Esophagus muscularis mucosa (tissue), 4 donors: Measurements from ENCODE around the gene CARD9. TPM values are rescaled to one million over a fixed set of nuclear protein-coding genes. Genes with fewer than 3 reads are reported as not detected.

Source experiments
- DNase-seq: peaks from one replicate; pipeline ENCODE4 v3.0.0-alpha.2; 2017; ENCODE audit errors: extremely low spot score
- H3K27ac ChIP-seq, 4 donors: fragments of 200-600 bp; sonication (generic); replicated peaks in 1 of 4; 1 replicate in 3 of 4; 2 replicates in 1 of 4; pipeline ENCODE4 v1.5.1; 2016 to 2019; ENCODE audit warnings: mild to moderate bottlenecking in 1 of 4
- H3K27me3 ChIP-seq, 4 donors: fragments of 200-600 bp; sonication (generic); one replicate each; pipeline versions ENCODE4 v1.5.1 to v1.6.0; 2016 to 2019
- H3K36me3 ChIP-seq, 4 donors: fragments of 200-600 bp; sonication (generic); one replicate each; pipeline ENCODE4 v1.5.1; 2016 to 2019
- H3K4me1 ChIP-seq, 4 donors: fragments of 200-600 bp; sonication (generic); one replicate each; pipeline ENCODE4 v1.5.1; 2016 to 2019
- H3K4me3 ChIP-seq, 4 donors: fragments of 200-600 bp; sonication (generic); 1 replicate in 2 of 4; 2 replicates in 2 of 4; pipeline ENCODE4 v1.5.1; 2016 to 2019; ENCODE audit warnings: mild to moderate bottlenecking in 4 of 4, moderate library complexity in 1 of 4
- H3K9me3 ChIP-seq, 4 donors: fragments of 200-600 bp; sonication (generic); 1 replicate in 3 of 4; 2 replicates in 1 of 4; pipeline ENCODE4 v1.5.1; 2016 to 2019
- EP300 ChIP-seq: sonication (generic); formaldehyde crosslinking; IDR thresholded peaks from one replicate; pipeline ENCODE4 v1.6.1; 2017; ENCODE audit warnings: antibody characterized with exemption
- POLR2A ChIP-seq: fragments of 450-650 bp; IDR thresholded peaks from one replicate; pipeline ENCODE4 v1.6.1; 2017; ENCODE audit warnings: antibody characterized with exemption, moderate library complexity, mild to moderate bottlenecking, low read depth
- POLR2AphosphoS5 ChIP-seq, 2 donors: sonication (generic); formaldehyde crosslinking; IDR thresholded peaks; one replicate each; pipeline ENCODE4 v1.6.1; 2017; ENCODE audit warnings: antibody characterized with exemption in 2 of 2
- WGBS: methylation state at CpG from one replicate; pipeline ENCODE4 v1.1.5; 2018; 5-methylcytosine and 5-hydroxymethylcytosine counted together
- intact Hi-C: fragments of 100-400 bp; cut with DNase I; formaldehyde crosslinking; loops from one replicate; pipeline ENCODE4 v1.15.1; 2023
- total RNA-seq, 4 donors: library from RNA; depleted of rRNA; stranded (reverse); fragments of >200 nt; gene quantifications; one replicate each; pipeline versions ENCODE4 v1.1.0 to v1.2.1, GENCODE V29; 2016
- TF ChIP-seq, protein P1 (sequence below), 3 experiments: fragments of 200-600 bp in 2 of 3; fragments of 450-650 bp in 1 of 3; sonication (generic) in 2 of 3; IDR thresholded peaks; one replicate each; pipeline ENCODE4 v1.5.1; 2017 to 2019; ENCODE audit warnings: antibody characterized with exemption in 3 of 3, mild to moderate bottlenecking in 2 of 3, moderate library complexity in 1 of 3

CARD9 gene
- total RNA-seq, 4 donors from 2014 or later: 1.2 to 4.2 (median 1.9) TPM

DNA sequence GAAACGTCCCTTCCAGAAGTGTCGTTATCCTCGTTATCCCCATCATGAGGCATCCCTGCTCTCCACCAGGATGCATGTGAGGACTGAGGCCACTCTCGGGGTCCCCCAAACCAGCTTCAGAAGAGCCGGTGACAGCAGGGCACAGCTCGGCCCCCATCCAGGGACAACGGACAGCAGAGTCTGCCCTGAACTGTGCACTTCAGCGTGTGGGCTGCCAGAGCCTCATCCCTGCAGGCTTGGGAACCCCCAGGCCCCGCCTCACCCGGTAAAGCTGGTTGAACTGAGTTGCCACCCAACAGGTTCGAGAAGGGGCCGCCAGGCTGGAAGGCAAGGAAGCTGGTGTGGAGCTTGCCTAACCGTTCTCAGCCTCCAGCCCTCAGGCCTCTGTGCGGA is 710 bp upstream of the CARD9 start:
- H3K4me1 ChIP-seq: peaks cover 0 to 10% (median 6%) of the 10 kb centered on the region in 4 donors
- no peak overlapping the region for H3K27ac ChIP-seq
- intact Hi-C loops: no loop called here
- no peaks in the 10 kb centered on the region for H3K9me3 ChIP-seq
- H3K27me3 ChIP-seq: no peaks in the 10 kb centered on the region
- DNase-seq: no peak
- WGBS: 86% methylated on average over 13 of the region's 14 CpGs
- no peak overlapping the region for H3K4me3 ChIP-seq
- peaks cover 0 to 26% (median 15%) of the 10 kb centered on the region in 4 donors for H3K36me3 ChIP-seq
- no peak for TF ChIP-seq EP300
- TF ChIP-seq, protein P1, sequence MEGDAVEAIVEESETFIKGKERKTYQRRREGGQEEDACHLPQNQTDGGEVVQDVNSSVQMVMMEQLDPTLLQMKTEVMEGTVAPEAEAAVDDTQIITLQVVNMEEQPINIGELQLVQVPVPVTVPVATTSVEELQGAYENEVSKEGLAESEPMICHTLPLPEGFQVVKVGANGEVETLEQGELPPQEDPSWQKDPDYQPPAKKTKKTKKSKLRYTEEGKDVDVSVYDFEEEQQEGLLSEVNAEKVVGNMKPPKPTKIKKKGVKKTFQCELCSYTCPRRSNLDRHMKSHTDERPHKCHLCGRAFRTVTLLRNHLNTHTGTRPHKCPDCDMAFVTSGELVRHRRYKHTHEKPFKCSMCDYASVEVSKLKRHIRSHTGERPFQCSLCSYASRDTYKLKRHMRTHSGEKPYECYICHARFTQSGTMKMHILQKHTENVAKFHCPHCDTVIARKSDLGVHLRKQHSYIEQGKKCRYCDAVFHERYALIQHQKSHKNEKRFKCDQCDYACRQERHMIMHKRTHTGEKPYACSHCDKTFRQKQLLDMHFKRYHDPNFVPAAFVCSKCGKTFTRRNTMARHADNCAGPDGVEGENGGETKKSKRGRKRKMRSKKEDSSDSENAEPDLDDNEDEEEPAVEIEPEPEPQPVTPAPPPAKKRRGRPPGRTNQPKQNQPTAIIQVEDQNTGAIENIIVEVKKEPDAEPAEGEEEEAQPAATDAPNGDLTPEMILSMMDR (IDR thresholded peaks at IDR 0.05): no peak
- TF ChIP-seq POLR2A: no peak
- no peak for TF ChIP-seq POLR2AphosphoS5 (IDR thresholded peaks at IDR 0.05)

DNA sequence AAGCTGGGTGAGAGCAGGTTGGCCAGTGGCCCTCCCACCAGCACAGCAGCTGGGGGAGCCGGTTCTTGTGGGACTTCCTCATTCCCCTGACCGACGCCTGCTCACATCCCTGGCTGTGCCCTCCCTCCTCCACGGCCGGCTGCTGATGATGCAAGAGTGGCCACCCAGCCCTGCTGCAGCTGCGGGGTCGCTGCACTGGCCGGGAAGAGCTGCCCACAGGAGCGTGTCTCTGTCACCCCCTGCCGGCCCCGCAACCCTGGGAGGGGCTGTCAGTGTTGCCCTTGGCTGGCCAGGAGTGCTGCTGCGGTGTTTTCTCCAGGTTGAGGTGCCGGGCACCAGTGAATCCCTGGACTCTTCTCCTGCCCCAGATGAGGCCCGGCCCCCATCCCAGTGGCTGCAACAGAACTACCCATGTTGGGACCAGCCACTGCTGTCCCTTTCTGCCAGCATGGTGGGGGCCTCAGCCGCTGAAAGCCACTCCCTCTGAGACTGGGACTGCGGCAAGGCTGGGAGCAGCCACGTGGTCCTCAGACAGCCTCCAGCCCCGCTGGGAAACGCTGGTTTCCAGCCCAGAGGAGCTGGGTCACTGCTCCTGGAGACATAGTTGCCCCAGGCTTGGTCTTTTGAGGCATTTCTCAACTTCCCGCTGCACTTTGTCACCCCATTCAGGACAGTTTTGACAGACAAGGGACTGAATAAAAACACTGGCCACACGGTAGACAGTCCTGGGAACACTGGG is 739 bp downstream of the CARD9 start:
- 22% methylated on average over 5 of the region's 21 CpGs for WGBS
- H3K27me3 ChIP-seq: no peaks in the 10 kb centered on the region
- intact Hi-C loops: no loop called here
- TF ChIP-seq, protein P1 (IDR thresholded peaks at IDR 0.05): no peak
- no peak for TF ChIP-seq POLR2AphosphoS5 (IDR thresholded peaks at IDR 0.05)
- no peak for TF ChIP-seq POLR2A
- no peak for TF ChIP-seq EP300
- DNase-seq: no peak
- H3K27ac ChIP-seq: no peak overlapping the region
- H3K4me3 ChIP-seq: peak overlapping the region; percentile 16 to 30 (median 24)
- H3K9me3 ChIP-seq: no peaks in the 10 kb centered on the region
- H3K36me3 ChIP-seq: peaks cover 0 to 11% (median under 1%) of the 10 kb centered on the region in 4 donors
- H3K4me1 ChIP-seq: peaks cover 0 to 10% (median 6%) of the 10 kb centered on the region in 4 donors

DNA sequence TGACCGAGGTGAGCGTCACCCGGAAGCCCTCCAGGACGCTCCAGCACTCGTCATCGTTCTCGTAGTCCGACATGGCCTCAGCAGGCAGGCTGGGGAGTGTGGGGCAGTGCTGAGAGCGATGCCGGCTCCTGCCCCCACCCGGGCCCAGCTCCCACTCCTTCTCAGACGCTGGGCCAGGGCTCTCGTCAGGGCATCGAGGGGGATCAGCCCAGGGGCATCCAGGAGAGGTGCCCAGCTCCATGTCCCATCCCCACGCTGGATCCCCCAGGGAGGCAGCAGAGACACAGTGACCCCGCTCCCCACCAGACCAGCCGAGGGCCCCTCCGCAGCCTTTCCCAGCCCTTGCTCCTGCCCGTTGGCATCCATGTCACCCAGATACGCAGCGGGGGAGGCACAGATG is 1.5 kb downstream of the CARD9 start:
- Histone ChIP-seq H3K27ac (no peak overlapping the region), H3K9me3 (no peaks in the 10 kb centered on the region), H3K36me3 (peaks cover 0 to 11% (median 0%) of the 10 kb centered on the region in 4 donors), H3K4me1 (peaks cover 0 to 10% (median 6%) of the 10 kb centered on the region in 4 donors), H3K27me3 (peaks cover 0 to 1% (median 0%) of the 10 kb centered on the region in 4 donors), H3K4me3 (no peak overlapping the region)
- DNase-seq: no peak
- TF ChIP-seq, protein P1 (IDR thresholded peaks at IDR 0.05): no peak
- TF ChIP-seq EP300: no peak
- TF ChIP-seq POLR2AphosphoS5 (IDR thresholded peaks at IDR 0.05): no peak
- no peak for TF ChIP-seq POLR2A
- WGBS: 87% methylated on average over 6 of the region's 21 CpGs
- intact Hi-C loops: no loop called here

DNA sequence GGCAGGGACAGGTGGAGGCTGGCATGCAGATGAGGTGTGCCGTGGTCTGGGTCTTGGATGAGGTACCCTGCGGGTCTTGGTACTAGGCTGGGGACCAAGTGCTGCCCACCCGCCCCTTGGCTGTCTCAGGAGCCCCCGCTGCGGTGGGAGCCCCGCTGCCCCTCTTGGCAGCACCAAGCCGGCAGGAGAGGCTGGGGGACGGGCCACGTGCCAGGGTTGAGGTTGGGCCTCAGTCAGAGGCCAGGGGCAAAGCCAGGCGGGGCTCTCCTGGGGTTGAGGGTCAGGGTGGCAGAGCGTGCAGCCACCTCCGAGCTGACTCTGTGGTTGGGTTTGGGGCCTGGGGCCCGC is 2.0 kb downstream of the CARD9 start:
- WGBS: 71% methylated on average over 3 of the region's 13 CpGs
- Histone ChIP-seq H3K4me3 (no peak overlapping the region), H3K27ac (no peak overlapping the region), H3K36me3 (peaks cover 0 to 11% (median 0%) of the 10 kb centered on the region in 4 donors), H3K9me3 (no peaks in the 10 kb centered on the region), H3K4me1 (peaks cover 0 to 10% (median 6%) of the 10 kb centered on the region in 4 donors), H3K27me3 (peaks cover 0 to 6% (median 0%) of the 10 kb centered on the region in 4 donors)
- DNase-seq: no peak
- intact Hi-C loops: no loop called here
- no peak for TF ChIP-seq POLR2AphosphoS5 (IDR thresholded peaks at IDR 0.05)
- TF ChIP-seq POLR2A: no peak
- TF ChIP-seq EP300: no peak
- TF ChIP-seq, protein P1 (IDR thresholded peaks at IDR 0.05): no peak
